Psoas muscle (tissue), 8 donors: ENCODE results near the gene DCXR. TPM values are rescaled to one million over a fixed set of nuclear protein-coding genes. Genes with fewer than 3 reads are reported as not detected.

Experiments
- ATAC-seq, 4 donors: fragments of 200-7000 bp; cut with Tn5 transposase; one replicate each; pipeline ENCODE4 v1.9.1; 2020; ENCODE audit warnings: moderate library complexity in 3 of 4, mild to moderate bottlenecking in 2 of 4
- DNase-seq, 2 donors: peaks; one replicate each; pipeline ENCODE4 v3.0.0-alpha.2; 2020
- H3K27ac ChIP-seq: fragments of 200-600 bp; one replicate; pipeline ENCODE4 v1.8.0; 2022
- H3K27me3 ChIP-seq, 3 donors: fragments of 200-600 bp in 1 of 3; one replicate each; pipeline versions ENCODE4 v1.6.1 to v1.8.0; 2013 to 2022; ENCODE audit warnings: low read length in 2 of 3, mild to moderate bottlenecking in 2 of 3, moderate library complexity in 1 of 3; ENCODE audit not compliant: insufficient read depth in 3 of 3
- H3K36me3 ChIP-seq, 2 donors: fragments of 200-600 bp in 1 of 2; one replicate each; pipeline versions ENCODE4 v1.6.1 to v1.8.0; 2013 to 2022; ENCODE audit warnings: low read depth in 1 of 2, mild to moderate bottlenecking in 1 of 2, moderate library complexity in 1 of 2; ENCODE audit not compliant: insufficient read depth in 1 of 2
- H3K4me1 ChIP-seq: fragments of 200-600 bp; one replicate; pipeline ENCODE4 v1.8.0; 2022
- H3K4me3 ChIP-seq: fragments of 200-600 bp; one replicate; pipeline ENCODE4 v1.8.0; 2022; ENCODE audit warnings: mild to moderate bottlenecking
- H3K9me3 ChIP-seq: fragments of 200-600 bp; one replicate; pipeline ENCODE4 v1.8.0; 2022
- WGBS, 3 donors: extraction: QIAGEN DNeasy Blood & Tissue Kit; methylation state at CpG; one replicate each; pipeline versions ENCODE4 v1.1.6 to v1.1.7; 2013; 5-methylcytosine and 5-hydroxymethylcytosine counted together
- intact Hi-C, 2 donors: fragments of 100-400 bp; cut with DNase I; formaldehyde crosslinking; loops; one replicate each; pipeline versions ENCODE4 v1.11.0 to v1.14.2; 2022
- polyA plus RNA-seq, 3 donors: library from polyadenylated mRNA; stranded (reverse); fragments of 200-250 nt; gene quantifications; one replicate each; pipeline ENCODE4 v1.2.3, GENCODE V29; 2013
- total RNA-seq, 4 donors: library from RNA; stranded (reverse); fragmentation: NEBNext Ultra II Directional in 2 of 4; extraction: Animal tissue kit (Norgen Biotek cat#: 25700) in 2 of 4; gene quantifications; one replicate each; pipeline versions ENCODE4 v1.2.1 to v1.2.4, GENCODE V29; 2021 to 2023
- TF ChIP-seq, protein P1 (sequence below): fragments of 200-600 bp; IDR thresholded peaks from one replicate; pipeline ENCODE4 v1.8.0; 2022; ENCODE audit warnings: antibody characterized with exemption
- donor health status: healthy with polysubstance abuse.
- donor health status: DM: no; HTN: no; CAD: no; lungs with moderate emphysema.
- donor health status: Bipolar disorder and iron deficiency.
- donor health status: healthy.
- donor health status: DM: yes; HTN: yes; CAD: no.
- donor health status: DM: no; HTN: no; CAD: no.
- donor health status: DM: no; HTN: no; CAD: no.
- donor health status: DM: yes; HTN: yes; CAD: no.

The DCXR gene
- total and polyA plus RNA-seq, 7 donors = 111 to 216 (median 147) TPM

GRCh38 chr17:82010575-82011525 lies 26.6 kb downstream of the DCXR start:
- H3K36me3 ChIP-seq = peaks cover 0 to 37% of the 10 kb centered on the region in 2 donors
- H3K4me1 ChIP-seq = peaks cover under 1% of the 10 kb centered on the region
- intact Hi-C loops = no loop called here
- TF ChIP-seq, protein P1, sequence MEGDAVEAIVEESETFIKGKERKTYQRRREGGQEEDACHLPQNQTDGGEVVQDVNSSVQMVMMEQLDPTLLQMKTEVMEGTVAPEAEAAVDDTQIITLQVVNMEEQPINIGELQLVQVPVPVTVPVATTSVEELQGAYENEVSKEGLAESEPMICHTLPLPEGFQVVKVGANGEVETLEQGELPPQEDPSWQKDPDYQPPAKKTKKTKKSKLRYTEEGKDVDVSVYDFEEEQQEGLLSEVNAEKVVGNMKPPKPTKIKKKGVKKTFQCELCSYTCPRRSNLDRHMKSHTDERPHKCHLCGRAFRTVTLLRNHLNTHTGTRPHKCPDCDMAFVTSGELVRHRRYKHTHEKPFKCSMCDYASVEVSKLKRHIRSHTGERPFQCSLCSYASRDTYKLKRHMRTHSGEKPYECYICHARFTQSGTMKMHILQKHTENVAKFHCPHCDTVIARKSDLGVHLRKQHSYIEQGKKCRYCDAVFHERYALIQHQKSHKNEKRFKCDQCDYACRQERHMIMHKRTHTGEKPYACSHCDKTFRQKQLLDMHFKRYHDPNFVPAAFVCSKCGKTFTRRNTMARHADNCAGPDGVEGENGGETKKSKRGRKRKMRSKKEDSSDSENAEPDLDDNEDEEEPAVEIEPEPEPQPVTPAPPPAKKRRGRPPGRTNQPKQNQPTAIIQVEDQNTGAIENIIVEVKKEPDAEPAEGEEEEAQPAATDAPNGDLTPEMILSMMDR = no peak
- no peak overlapping the region for H3K4me3 ChIP-seq
- no peaks in the 10 kb centered on the region for H3K9me3 ChIP-seq
- H3K27me3 ChIP-seq = no peaks in the 10 kb centered on the region
- DNase-seq (no peak), ATAC-seq (no peak)
- H3K27ac ChIP-seq = no peak overlapping the region
- WGBS, 3 donors = 93 to 94% (median 93%) methylated on average over 36 to 39 of the region's 39 CpGs

DNA sequence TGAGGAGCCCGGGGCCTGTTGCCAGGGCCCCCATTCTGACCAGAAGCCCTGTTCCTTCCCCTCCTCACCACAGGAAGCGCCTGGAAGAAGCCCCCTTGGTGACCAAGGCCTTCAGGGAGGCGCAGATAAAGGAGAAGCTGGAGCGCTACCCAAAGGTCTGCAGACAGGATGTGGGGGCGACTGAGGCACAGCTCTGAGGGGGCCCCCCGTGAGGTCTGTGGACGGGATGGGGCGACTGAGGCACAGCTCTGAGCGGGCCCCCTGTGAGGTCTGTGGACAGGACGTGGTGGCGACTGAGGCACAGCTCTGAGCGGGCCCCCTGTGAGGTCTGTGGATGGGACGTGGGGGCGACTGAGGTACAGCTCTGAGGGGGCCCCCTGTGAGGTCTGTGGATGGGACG lies 28.1 kb downstream of the DCXR start:
- Histone ChIP-seq H3K36me3 (peaks cover 0 to 37% of the 10 kb centered on the region in 2 donors), H3K27me3 (no peaks in the 10 kb centered on the region), H3K9me3 (no peaks in the 10 kb centered on the region), H3K27ac (no peak overlapping the region), H3K4me3 (no peak overlapping the region), H3K4me1 (peaks cover 6% of the 10 kb centered on the region)
- intact Hi-C loops = no loop called here
- ATAC-seq (no peak), DNase-seq (no peak)
- 88 to 91% (median 91%) methylated on average over 15 of the region's 15 CpGs for WGBS, 3 donors
- TF ChIP-seq, protein P1 = no peak

GRCh38 chr17:82008941-82009405 lies 28.5 kb downstream of the DCXR start:
- Histone ChIP-seq H3K4me3 (no peak overlapping the region), H3K36me3 (peaks cover 0 to 37% of the 10 kb centered on the region in 2 donors), H3K9me3 (no peaks in the 10 kb centered on the region), H3K27ac (no peak overlapping the region), H3K27me3 (no peaks in the 10 kb centered on the region), H3K4me1 (peaks cover 9% of the 10 kb centered on the region)
- intact Hi-C loops = no loop called here
- DNase-seq = no peak
- TF ChIP-seq, protein P1 = no peak
- WGBS, 3 donors = 89 to 90% (median 90%) methylated on average over 28 of the region's 28 CpGs
- ATAC-seq = no peak

DNA sequence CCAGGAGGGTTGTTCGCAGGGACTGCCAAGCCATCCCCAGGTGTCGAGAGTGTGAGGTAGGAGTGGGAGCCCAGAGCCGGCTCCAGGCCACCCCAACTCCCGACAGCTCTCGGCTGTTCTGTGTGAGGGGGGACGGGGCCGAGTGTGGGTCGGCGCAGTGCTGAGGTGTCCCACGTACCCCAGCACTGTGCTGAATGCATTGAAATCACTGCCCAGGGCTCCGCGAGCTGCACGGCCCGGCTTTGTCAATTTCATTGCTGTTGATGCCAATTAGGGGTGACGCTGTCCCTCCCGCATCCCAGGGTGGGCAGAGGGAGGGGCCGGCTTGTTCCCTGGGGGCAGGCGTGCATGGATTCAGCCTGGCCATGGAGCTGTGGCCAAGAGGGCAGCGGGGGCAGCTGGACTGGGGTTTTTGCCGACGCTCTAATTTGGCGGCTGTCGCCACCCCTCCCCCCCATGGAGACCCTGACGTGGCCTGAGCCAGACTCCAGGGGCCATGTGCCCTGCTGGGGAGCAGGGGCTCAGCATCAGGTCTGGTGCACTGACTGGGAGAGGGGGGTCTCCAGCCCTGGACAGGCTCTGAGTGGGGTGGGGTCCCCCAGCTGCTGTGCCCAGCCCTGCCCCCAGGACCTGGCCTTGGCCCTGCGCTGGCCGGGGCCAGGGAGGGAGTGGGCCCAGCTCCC lies 29.1 kb downstream of the DCXR start:
- intact Hi-C loops = no loop called here

More for the DNA sequence above, 29.1 kb downstream of the DCXR start:
- TF ChIP-seq, protein P1 = no peak
- H3K4me3 ChIP-seq = no peak overlapping the region
- peaks cover 15% of the 10 kb centered on the region for H3K4me1 ChIP-seq
- ATAC-seq (no peak), DNase-seq (no peak)
- no peaks in the 10 kb centered on the region for H3K27me3 ChIP-seq
- H3K36me3 ChIP-seq = peaks cover 0 to 37% of the 10 kb centered on the region in 2 donors
- H3K27ac ChIP-seq = no peak overlapping the region
- WGBS, 3 donors = 73 to 84% (median 78%) methylated on average over 26 of the region's 26 CpGs
- no peaks in the 10 kb centered on the region for H3K9me3 ChIP-seq
